Endothelial cell of umbilical vein (primary cell): ENCODE results near the gene TCF15. TPM values are rescaled to one million over a fixed set of nuclear protein-coding genes. Genes with fewer than 3 reads are reported as not detected.

Source experiments
- BruUV-seq: library from RNA; stranded (reverse); fragments of 400-500 nt; replicated peaks from 2 replicates; lab custom pipeline; 2021; lab: Mats Ljungman, UMichigan
- CTCF ChIA-PET: fragments of 300-600, 350-600 bp; sonication (Branson Sonifier 250); formaldehyde crosslinking; loops from one replicate; lab custom pipeline; 2021; ENCODE audit warnings: antibody characterized with exemption, inconsistent platforms; lab: Charles Lee
- POLR2A ChIA-PET: fragments of 300-600, 350-600 bp; sonication (Branson Sonifier 250); formaldehyde crosslinking; loops from one replicate; lab custom pipeline; 2021; ENCODE audit warnings: antibody characterized with exemption, inconsistent platforms; lab: Charles Lee
- DNase-seq: peaks from one replicate; pipeline ENCODE4 v3.0.0-alpha.2; 2011; ENCODE audit warnings: low read depth, low spot score
- FAIRE-seq: peaks from 2 replicates; lab custom pipeline; 2011; peaks lifted over from hg19 to GRCh38; lab: Jason Lieb, UNC
- H2AFZ ChIP-seq: 2 replicates; pipeline ENCODE4 v1.6.0; 2012; ENCODE audit warnings: low read depth, low read length, control low read depth, inconsistent platforms
- H3K27ac ChIP-seq: 2 replicates; pipeline ENCODE4 v1.5.1; 2011; ENCODE audit warnings: low read depth, mild to moderate bottlenecking, control low read depth, low read length, moderate library complexity; ENCODE audit not compliant: insufficient read depth
- H3K27me3 ChIP-seq, 2 experiments: 2 replicates each; pipeline versions ENCODE4 v1.6.0 to v1.6.1; 2011; ENCODE audit warnings: low read length in 2 of 2, mixed read lengths in 1 of 2; ENCODE audit not compliant: control insufficient read depth in 2 of 2, insufficient read depth in 2 of 2
- H3K36me3 ChIP-seq, 2 experiments: 2 replicates in 1 of 2; 3 replicates in 1 of 2; pipeline ENCODE4 v1.5.1; 2011; ENCODE audit warnings: low read length in 2 of 2, mild to moderate bottlenecking in 1 of 2, moderate library complexity in 1 of 2; ENCODE audit not compliant: control insufficient read depth in 2 of 2, insufficient read depth in 2 of 2; ENCODE audit errors: extremely low read depth in 1 of 2
- H3K4me1 ChIP-seq: 3 replicates; pipeline ENCODE4 v1.5.1; 2011; ENCODE audit warnings: mild to moderate bottlenecking, low read length; ENCODE audit not compliant: control insufficient read depth, insufficient read depth; ENCODE audit errors: extremely low read depth
- H3K4me2 ChIP-seq: 2 replicates; pipeline ENCODE4 v1.6.1; 2011; ENCODE audit warnings: low read length, control low read depth, mixed read lengths; ENCODE audit not compliant: insufficient read depth
- H3K4me3 ChIP-seq, 3 experiments: fragments of 200-600 bp in 1 of 3; sonication (generic), shearing (Covaris generic) in 1 of 3; replicated peaks in 1 of 3; 2 replicates each; pipeline ENCODE4 v1.5.1; 2011 to 2016; ENCODE audit warnings: control low read depth in 3 of 3, low read length in 3 of 3, mild to moderate bottlenecking in 2 of 3, inconsistent platforms in 1 of 3, low read depth in 1 of 3, moderate library complexity in 1 of 3; ENCODE audit not compliant: insufficient read depth in 1 of 3
- H3K79me2 ChIP-seq: 2 replicates; pipeline ENCODE4 v1.6.0; 2012; ENCODE audit warnings: low read length, inconsistent platforms; ENCODE audit not compliant: control insufficient read depth, insufficient read depth
- H3K9ac ChIP-seq: replicated peaks from 2 replicates; pipeline ENCODE3; 2011; ENCODE audit warnings: low read length, control low read depth; ENCODE audit not compliant: insufficient read depth; ENCODE audit errors: extremely low read depth
- H3K9me1 ChIP-seq: replicated peaks from 3 replicates; pipeline ENCODE4 v1.6.0; 2011; ENCODE audit warnings: mild to moderate bottlenecking, low read length; ENCODE audit not compliant: control insufficient read depth, insufficient read depth; ENCODE audit errors: extremely low read depth
- H3K9me3 ChIP-seq: replicated peaks from 2 replicates; pipeline ENCODE4 v1.5.1; 2012; ENCODE audit warnings: low read length, inconsistent platforms; ENCODE audit not compliant: control insufficient read depth, insufficient read depth
- H4K20me1 ChIP-seq: replicated peaks from 2 replicates; pipeline ENCODE3; 2011; ENCODE audit warnings: mild to moderate bottlenecking, low read length; ENCODE audit not compliant: control insufficient read depth, insufficient read depth; ENCODE audit errors: extremely low read depth
- EZH2 ChIP-seq: IDR thresholded peaks from 2 replicates; pipeline ENCODE4 v1.6.1; 2012; ENCODE audit warnings: borderline replicate concordance, low read depth, mild to moderate bottlenecking, moderate library complexity, low read length, inconsistent platforms; ENCODE audit not compliant: severe bottlenecking
- FOS ChIP-seq: IDR thresholded peaks from 2 replicates; pipeline ENCODE4 v1.6.1; 2011; ENCODE audit warnings: mild to moderate bottlenecking, low read length, moderate library complexity, borderline replicate concordance; ENCODE audit not compliant: insufficient read depth
- GATA2 ChIP-seq: IDR thresholded peaks from 2 replicates; pipeline ENCODE4 v1.7.0; 2011; ENCODE audit warnings: low read depth, mild to moderate bottlenecking, moderate library complexity, mixed read lengths, low read length; ENCODE audit not compliant: insufficient read length, insufficient read depth
- JUN ChIP-seq: IDR thresholded peaks from 2 replicates; pipeline ENCODE4 v1.6.1; 2011; ENCODE audit warnings: borderline replicate concordance, low read depth; ENCODE audit not compliant: insufficient read length, insufficient read depth
- MYC ChIP-seq: IDR thresholded peaks from one replicate; pipeline ENCODE4 v1.6.1; 2011; ENCODE audit warnings: mild to moderate bottlenecking, low read depth, low read length
- POLR2A ChIP-seq: IDR thresholded peaks from 2 replicates; pipeline ENCODE4 v1.6.1; 2012; ENCODE audit warnings: low read depth, mild to moderate bottlenecking, control low read depth, low read length
- POLR2AphosphoS5 ChIP-seq: IDR thresholded peaks from 2 replicates; pipeline ENCODE4 v1.6.1; 2012; ENCODE audit warnings: low read depth, mild to moderate bottlenecking, control low read depth, low read length, moderate library complexity; ENCODE audit not compliant: insufficient read depth
- dilution Hi-C: fragments of 300-500 bp; cut with MboI; formaldehyde crosslinking; loops from one replicate; pipeline ENCODE4 v1.15.0; 2019; ENCODE audit warnings: low sequenced_read_pairs; ENCODE audit not compliant: extremely low pct_ligation_motif_present
- intact Hi-C: fragments of 100-400 bp; cut with micrococcal nuclease; formaldehyde crosslinking; loops from one replicate; pipeline ENCODE4 v1.10.0; 2022
- polyA plus RNA-seq, 4 experiments: library from polyadenylated mRNA; depleted of rRNA in 3 of 4; stranded (reverse) in 3 of 4; unstranded in 1 of 4; fragments of >200 nt; gene quantifications; 2 replicates each; pipeline versions ENCODE4 v1.2.1 to v1.2.3, GENCODE V29; 2011 to 2012; ENCODE audit warnings: missing spikeins in 1 of 4
- total RNA-seq: library from RNA; stranded (reverse); gene quantifications from 2 replicates; pipeline ENCODE4 v1.2.3, GENCODE V29; 2021
- TF ChIP-seq, protein P1 (sequence below), 2 donors: IDR thresholded peaks; 1 replicate in 1 of 2; 2 replicates in 1 of 2; pipeline ENCODE4 v1.5.1; 2011; ENCODE audit warnings: low read length in 2 of 2, mild to moderate bottlenecking in 2 of 2, moderate library complexity in 2 of 2, control low read depth in 1 of 2, inconsistent platforms in 1 of 2, low read depth in 1 of 2; ENCODE audit not compliant: insufficient read depth in 1 of 2; ENCODE audit errors: extremely low read depth in 1 of 2
- TF ChIP-seq, protein P2 (sequence below): IDR thresholded peaks from 2 replicates; pipeline ENCODE4 v1.6.1; 2011; ENCODE audit not compliant: insufficient read depth, insufficient read length

The TCF15 gene
- total and polyA plus RNA-seq, 2 donors (not counting 3 experiments of a cell fraction or from before 2014, with no cell fraction given): 0.07 to 1.3 TPM

DNA sequence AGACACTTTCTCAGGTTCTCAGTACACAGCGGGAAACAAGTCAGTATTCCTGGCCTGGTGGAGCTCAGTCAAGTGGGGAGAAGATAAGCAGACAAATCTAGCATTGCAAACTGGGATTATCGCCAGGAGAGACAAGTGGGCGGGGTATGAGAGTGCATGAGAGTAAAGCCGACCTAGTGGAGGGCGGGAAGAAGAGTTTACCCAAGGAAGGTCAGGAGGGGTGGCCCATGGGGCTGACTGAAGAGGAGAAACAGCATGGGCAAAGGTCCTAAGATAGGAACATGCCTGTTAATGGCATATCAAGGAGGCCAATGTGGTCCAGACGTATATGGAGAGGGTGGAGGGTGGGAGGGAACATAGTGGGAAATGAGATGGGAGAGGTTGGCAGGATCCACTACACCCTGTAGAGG is 54.1 kb downstream of the TCF15 start:
- dilution Hi-C loops: no loop called here
- no TSS peak for BruUV-seq
- H3K9me1 ChIP-seq: no peaks in the 10 kb centered on the region
- TF ChIP-seq MYC (no peak), POLR2AphosphoS5 (no peak), JUN (no peak), EZH2 (no peak), FOS (no peak), POLR2A (no peak), GATA2 (no peak)
- TF ChIP-seq, protein P1, sequence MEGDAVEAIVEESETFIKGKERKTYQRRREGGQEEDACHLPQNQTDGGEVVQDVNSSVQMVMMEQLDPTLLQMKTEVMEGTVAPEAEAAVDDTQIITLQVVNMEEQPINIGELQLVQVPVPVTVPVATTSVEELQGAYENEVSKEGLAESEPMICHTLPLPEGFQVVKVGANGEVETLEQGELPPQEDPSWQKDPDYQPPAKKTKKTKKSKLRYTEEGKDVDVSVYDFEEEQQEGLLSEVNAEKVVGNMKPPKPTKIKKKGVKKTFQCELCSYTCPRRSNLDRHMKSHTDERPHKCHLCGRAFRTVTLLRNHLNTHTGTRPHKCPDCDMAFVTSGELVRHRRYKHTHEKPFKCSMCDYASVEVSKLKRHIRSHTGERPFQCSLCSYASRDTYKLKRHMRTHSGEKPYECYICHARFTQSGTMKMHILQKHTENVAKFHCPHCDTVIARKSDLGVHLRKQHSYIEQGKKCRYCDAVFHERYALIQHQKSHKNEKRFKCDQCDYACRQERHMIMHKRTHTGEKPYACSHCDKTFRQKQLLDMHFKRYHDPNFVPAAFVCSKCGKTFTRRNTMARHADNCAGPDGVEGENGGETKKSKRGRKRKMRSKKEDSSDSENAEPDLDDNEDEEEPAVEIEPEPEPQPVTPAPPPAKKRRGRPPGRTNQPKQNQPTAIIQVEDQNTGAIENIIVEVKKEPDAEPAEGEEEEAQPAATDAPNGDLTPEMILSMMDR (IDR thresholded peaks at IDR 0.05; ENCODE audit: extremely low read depth in 1 of 2, insufficient read depth in 1 of 2, low read depth in 1 of 2, low read length in 2 of 2): no peak
- TF ChIP-seq, protein P2, sequence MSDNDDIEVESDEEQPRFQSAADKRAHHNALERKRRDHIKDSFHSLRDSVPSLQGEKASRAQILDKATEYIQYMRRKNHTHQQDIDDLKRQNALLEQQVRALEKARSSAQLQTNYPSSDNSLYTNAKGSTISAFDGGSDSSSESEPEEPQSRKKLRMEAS: no peak
- H3K79me2 ChIP-seq: no peaks in the 10 kb centered on the region
- H3K27me3 ChIP-seq: peaks cover 26 to 29% of the 10 kb centered on the region in 2 experiments
- no peaks in the 10 kb centered on the region for H3K4me1 ChIP-seq
- H3K4me2 ChIP-seq: no peak overlapping the region
- POLR2A ChIA-PET: no interaction called here
- no peak overlapping the region for H2AFZ ChIP-seq
- no peak for DNase-seq
- H3K27ac ChIP-seq: no peak overlapping the region
- no peak for FAIRE-seq
- no peak overlapping the region for H3K9ac ChIP-seq
- no peaks in the 10 kb centered on the region for H4K20me1 ChIP-seq
- intact Hi-C loops: no loop called here
- no peak overlapping the region for H3K4me3 ChIP-seq
- H3K9me3 ChIP-seq: no peaks in the 10 kb centered on the region
- CTCF ChIA-PET: no interaction called here
- no peaks in the 10 kb centered on the region for H3K36me3 ChIP-seq

Other genes starting within 250 kb of the TCF15 start
- 32.1 and 35.3 TPM in 2 replicates for gene TRIB3, start 229.5 kb downstream of the TCF15 start, total RNA-seq
- gene TRIB3, start 229.5 kb downstream of the TCF15 start, polyA plus RNA-seq: 32.6 and 43.0 TPM in 2 replicates
- gene RBCK1, start 202.0 kb downstream of the TCF15 start, total RNA-seq: 80.4 and 86.0 TPM in 2 replicates
- 82.7 and 98.3 TPM in 2 replicates for gene RBCK1, start 202.0 kb downstream of the TCF15 start, polyA plus RNA-seq
- gene TBC1D20, start 147.8 kb downstream of the TCF15 start, total RNA-seq: 30.6 and 34.3 TPM in 2 replicates
- 33.3 and 36.1 TPM in 2 replicates for gene TBC1D20, start 147.8 kb downstream of the TCF15 start, polyA plus RNA-seq
- 134 and 142 TPM in 2 replicates for gene CSNK2A1, start 66.5 kb downstream of the TCF15 start, total RNA-seq
- gene CSNK2A1, start 66.5 kb downstream of the TCF15 start, polyA plus RNA-seq: 57.0 and 68.4 TPM in 2 replicates
- 24.9 and 29.7 TPM in 2 replicates for gene SRXN1, start 42.9 kb upstream of the TCF15 start, total RNA-seq
- gene SRXN1, start 42.9 kb upstream of the TCF15 start, polyA plus RNA-seq: 18.0 and 19.3 TPM in 2 replicates
- gene SCRT2, start 65.5 kb upstream of the TCF15 start, total RNA-seq: not detected in 2 replicates
- gene SCRT2, start 65.5 kb upstream of the TCF15 start, polyA plus RNA-seq: not detected in 2 replicates
- gene SLC52A3, start 158.2 kb upstream of the TCF15 start, total RNA-seq: not detected in 2 replicates
- not detected in 2 replicates for gene SLC52A3, start 158.2 kb upstream of the TCF15 start, polyA plus RNA-seq
- gene FAM110A, start 223.4 kb upstream of the TCF15 start, total RNA-seq: 4.6 and 5.8 TPM in 2 replicates
- gene FAM110A, start 223.4 kb upstream of the TCF15 start, polyA plus RNA-seq: 5.4 and 7.2 TPM in 2 replicates